GM19023 (cell line): ENCODE results near the gene USP26.
"Not testable (repeated sequence)": the region's sequence is repeated elsewhere in the genome, so short reads cannot be mapped to it uniquely, and the experiment has no call there.

ENCODE experiments used
- ATAC-seq: cut with Tn5 transposase; IDR thresholded peaks from one replicate; pipeline ENCODE4 v1.9.1; 2021; ENCODE audit warnings: mild to moderate bottlenecking, moderate library complexity; ENCODE audit not compliant: unreplicated experiment

The USP26 gene

DNA sequence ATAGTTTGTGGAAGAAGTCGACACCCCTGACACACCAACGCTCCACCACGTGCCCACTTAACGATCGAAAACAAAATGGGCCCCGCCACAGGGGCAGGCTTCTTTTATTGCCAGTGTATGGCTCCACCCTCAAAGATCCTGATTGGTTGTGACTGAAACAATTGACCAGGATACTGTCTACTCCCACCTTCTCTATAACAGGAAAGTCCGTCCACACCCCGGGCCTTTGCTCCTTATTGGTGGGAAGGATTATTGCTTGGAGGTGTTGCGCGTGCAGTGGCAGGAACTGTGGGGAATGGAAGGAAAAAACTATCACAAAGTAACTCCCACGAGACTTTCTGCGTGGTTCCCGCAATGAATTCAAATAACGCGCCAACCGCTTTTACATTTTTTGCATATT lies at the start of gene USP26:
Gene USP26, minus strand, starts transcription at position 79 of the 400 bp plus-strand sequence. CDS start 68,889 bp downstream, outside the sequence.
- no peak for ATAC-seq

DNA sequence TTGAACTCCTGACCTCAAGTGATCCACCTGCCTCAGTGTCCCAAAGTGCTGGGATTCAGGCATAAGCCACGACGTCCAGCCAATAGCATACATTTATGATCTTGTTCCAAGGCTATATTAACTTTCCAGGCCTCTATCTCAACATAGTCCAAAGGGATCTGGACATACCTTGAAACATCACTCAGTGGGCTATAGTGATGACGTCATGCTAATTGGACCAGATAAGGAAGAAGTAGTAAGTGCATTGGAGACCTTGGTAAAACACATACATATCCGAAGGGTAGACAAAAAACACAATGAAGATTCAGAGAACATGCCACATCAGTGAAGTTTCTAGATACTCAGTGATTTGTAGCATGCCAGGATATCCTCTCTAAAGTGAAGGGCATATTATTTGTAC lies 37.4 kb upstream of the USP26 start:
- no peak for ATAC-seq

DNA sequence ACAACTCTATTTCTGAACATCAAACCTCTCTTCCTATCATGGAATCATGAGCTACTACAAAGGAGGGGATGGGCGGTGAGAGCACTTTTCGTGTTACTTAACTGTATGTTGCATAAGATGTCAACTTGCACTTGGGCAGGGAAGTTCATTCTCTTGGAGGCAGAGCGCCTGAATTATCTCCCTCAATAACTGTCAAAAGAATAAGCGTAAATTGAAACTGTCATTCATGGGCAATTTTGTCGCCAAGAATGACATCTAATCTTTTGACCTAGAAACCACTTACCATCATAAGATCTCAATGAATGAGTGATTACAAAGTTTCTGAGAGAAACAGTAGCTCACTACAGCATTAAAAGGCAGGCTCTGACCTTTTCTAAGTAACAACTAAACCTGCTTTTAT lies 23.5 kb upstream of the USP26 start:
- ATAC-seq: no peak

- ATAC-seq: no peak
These were observed 2.7 kb downstream of the USP26 start for GRCh38 chrX:133094098-133094731.

- ATAC-seq: no peak
These were observed 6.6 kb downstream of the USP26 start for GRCh38 chrX:133090236-133090809.

- no peak for ATAC-seq
These were observed 7.5 kb downstream of the USP26 start for GRCh38 chrX:133089411-133089810.

- no peak for ATAC-seq
These were observed 11.1 kb downstream of the USP26 start for GRCh38 chrX:133085785-133086184.

DNA sequence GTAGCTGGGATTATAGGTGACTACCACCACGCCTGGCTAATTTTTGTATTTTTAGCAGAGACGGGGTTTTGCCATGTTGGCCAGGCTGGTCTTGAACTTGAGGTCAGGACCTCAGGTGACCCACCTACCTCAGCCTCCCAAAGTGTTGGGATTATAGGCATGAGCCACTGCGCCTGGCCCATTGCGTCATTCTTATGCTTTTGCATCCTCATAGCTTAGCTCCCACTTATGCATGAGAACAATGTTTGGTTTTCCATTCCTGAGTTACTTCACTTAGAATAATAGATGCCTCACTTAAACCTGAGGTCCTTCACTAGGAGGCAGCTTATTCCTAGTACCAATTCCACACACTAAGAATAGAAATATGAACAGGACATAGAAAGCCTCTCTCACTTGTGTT lies 11.9 kb downstream of the USP26 start:
- ATAC-seq: not testable (repeated sequence)

DNA sequence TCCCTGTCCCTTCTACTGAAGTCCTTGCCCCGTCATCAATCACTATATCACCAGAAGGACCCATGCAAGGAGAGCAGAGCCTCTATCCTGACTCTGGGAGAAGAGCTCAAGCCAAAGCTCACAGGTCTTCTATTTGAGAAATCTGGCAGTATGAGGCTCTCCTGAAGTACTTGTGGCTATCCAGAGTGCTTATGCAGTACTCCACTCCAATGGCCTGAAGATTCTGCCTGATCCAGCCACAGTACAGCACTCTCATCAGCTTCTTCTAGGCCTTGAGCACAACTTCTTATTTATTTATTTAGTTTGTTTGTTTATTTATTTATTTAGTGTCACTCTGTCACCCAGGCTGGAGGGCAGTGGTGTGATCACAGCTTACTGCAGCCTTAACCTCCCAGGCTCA lies 13.0 kb downstream of the USP26 start:
- ATAC-seq: no peak

DNA sequence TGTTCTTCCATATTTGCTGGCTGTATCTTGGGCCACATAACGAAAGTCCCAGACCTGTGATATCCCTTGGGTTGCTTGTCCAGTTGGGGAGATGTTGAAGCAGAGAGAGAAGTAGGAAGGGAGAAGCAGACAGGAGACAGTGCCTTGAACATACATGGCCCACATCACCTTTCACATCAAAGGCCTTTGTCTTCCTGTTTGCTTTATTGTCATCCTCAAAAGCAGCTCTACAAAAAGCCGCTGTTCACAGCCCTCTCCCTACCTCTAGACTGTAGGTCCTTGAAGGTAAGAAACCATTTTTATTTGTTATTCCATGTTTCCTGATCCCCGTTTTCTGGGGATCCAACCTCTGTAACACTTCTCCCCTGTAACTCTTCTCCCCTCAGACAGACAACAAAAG lies 14.9 kb downstream of the USP26 start:
- no peak for ATAC-seq

DNA sequence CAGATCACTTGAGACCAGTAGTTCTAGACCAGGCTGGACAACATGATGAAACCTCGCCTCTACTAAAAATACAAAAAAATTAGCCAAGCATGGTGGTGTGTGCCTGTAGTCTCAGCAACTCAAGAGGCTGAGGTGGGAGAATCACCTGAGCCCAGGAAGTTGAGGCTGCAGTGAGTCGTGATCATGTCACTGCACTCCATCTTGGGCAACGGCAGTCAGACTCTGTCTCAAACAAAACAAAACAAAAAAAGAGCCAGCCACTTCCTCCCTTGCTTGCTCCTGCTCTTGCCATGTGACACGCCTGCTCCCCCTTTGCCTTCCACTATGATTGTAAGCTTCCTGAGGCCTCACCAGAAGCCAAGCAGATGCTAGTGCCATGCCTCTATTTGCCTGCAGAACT lies 19.1 kb downstream of the USP26 start:
- not testable (repeated sequence) for ATAC-seq

- no peak for ATAC-seq
These were observed 24.3 kb downstream of the USP26 start for GRCh38 chrX:133072566-133072965.

DNA sequence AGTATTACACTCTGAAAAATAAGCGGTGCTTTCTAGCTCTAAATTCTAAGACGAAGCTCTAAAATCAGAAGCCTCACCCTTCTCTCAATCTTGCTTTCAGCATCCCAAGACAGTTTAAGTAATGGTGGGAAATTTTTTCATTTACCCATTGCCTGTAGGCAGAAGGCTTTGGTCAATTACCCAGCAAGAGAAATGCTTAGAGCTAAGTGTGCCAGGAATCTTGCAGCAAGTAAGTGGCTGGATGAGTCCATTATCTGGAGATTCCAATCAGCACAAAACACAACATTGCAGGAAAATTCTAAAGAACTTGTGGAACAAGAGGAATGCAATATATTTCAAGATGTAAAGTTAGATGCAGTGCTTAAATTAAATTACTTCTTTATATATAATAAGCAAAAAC lies 28.4 kb downstream of the USP26 start:
- ATAC-seq: no peak

GRCh38 chrX:133056341-133056740 lies 40.6 kb downstream of the USP26 start:
- ATAC-seq: no peak

GRCh38 chrX:133054761-133055405 lies 42.0 kb downstream of the USP26 start:
- ATAC-seq: no peak

DNA sequence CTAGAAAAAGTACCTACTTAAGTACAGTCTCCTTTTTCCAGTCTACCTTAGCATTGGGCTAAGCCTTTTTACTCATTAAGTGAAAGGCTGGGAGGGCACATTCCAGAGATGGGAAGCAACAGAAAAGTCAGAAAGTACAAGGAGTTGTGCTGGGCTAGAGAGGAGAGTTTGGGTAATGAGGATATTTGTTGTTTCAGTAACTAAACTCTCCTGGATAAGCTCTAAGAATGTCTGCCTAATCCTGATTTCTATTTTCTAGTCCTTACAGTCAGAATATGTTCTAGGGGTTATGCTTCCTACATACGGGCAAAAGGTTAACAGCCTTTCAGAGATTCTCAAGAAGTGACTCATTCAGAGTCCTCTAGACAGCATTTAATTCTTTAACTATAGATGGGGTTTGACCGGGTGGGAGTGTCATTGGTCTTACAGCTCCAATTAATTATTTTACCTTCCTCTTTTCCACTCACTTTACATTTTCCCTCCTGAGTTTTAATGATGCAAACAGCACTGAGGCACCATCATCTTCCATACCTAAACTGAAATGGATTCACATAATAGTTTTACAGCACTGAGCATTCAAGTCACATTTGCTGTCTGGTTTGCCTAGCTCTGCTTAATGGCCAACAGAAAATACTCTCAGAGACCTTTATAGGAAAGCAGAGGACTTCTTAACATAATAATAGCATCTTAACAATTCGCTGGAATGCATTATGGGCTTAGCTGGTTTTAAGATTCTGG lies 42.9 kb downstream of the USP26 start:
- ATAC-seq: no peak

GRCh38 chrX:133048751-133049150 lies 48.2 kb downstream of the USP26 start:
- no peak for ATAC-seq

GRCh38 chrX:133046601-133047000 lies 50.3 kb downstream of the USP26 start:
- no peak for ATAC-seq

GRCh38 chrX:133045986-133046385 lies 50.9 kb downstream of the USP26 start:
- no peak for ATAC-seq

DNA sequence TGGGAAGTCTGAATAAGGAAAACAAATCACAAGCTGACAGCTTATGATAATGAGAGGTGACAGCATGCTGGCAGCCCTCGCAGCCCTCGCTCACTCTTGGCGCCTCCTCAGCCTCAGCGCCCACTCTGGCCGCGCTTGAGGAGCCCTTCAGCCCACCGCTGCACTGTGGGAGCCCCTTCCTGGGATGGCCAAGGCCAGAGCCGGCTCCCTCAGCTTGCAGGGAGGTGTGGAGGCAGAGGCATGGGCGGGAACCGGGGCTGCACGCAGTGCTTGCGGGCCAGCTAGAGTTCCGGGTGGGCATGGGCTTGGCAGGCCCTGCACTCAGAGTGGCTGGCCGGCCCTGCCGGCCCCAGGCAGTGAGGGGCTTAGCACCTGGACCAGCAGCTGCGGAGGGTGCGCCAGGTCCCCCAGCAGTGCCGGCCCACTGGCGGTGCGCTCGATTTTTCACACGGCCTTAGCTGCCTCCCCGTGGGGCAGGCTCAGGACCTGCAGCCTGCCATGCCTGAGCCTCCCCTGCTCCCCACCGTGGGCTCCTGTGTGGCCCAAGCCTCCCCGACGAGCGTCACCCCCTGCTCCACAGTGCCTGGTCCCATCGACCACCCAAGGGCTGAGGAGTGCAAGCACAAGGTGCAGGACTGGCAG lies 52.6 kb downstream of the USP26 start:
- not testable (repeated sequence) for ATAC-seq

DNA sequence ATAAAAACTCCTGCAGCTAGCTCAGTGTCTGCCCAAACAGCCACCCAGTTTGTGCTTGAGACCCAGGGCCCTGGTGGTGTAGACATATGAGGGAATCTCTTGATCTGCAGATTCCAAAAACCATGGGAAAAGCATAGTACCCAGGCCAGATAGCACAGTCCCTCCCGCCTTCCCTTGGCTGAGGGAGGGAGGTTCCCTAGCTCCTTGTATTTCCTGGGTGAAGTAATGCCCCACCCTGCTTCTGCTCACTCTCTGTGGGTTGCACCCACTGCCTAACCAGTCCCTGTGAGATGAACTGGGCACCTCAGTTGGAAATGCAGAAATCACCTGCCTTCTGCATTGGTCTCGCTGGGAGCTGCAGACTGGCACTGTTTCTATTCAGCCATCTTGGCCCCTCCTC lies 54.6 kb downstream of the USP26 start:
- no peak for ATAC-seq
